Liver (tissue), 9 donors: ENCODE data around the gene ZW10. TPM values are rescaled to one million over a fixed set of nuclear protein-coding genes. Genes with fewer than 3 reads are reported as not detected.

Source experiments
- DNase-seq: peaks from one replicate; pipeline ENCODE4 v3.0.0-alpha.2; 2017; ENCODE audit warnings: low spot score
- H3K27ac ChIP-seq, 2 donors: one replicate each; pipeline ENCODE4 v1.7.0; 2013; ENCODE audit warnings: inconsistent platforms in 2 of 2, low read length in 2 of 2, control low read depth in 1 of 2, low read depth in 1 of 2, mild to moderate bottlenecking in 1 of 2
- H3K27me3 ChIP-seq, 4 donors: one replicate each; pipeline versions ENCODE4 v1.6.1 to v1.7.0; 2013; ENCODE audit warnings: low read length in 3 of 4, inconsistent platforms in 1 of 4, mild to moderate bottlenecking in 1 of 4, moderate library complexity in 1 of 4; ENCODE audit not compliant: control insufficient read depth in 4 of 4, insufficient read depth in 4 of 4
- H3K36me3 ChIP-seq, 4 donors: one replicate each; pipeline versions ENCODE4 v1.6.1 to v1.7.0; 2013; ENCODE audit warnings: low read length in 3 of 4, mild to moderate bottlenecking in 3 of 4, low read depth in 1 of 4, moderate library complexity in 1 of 4; ENCODE audit not compliant: control insufficient read depth in 4 of 4, insufficient read depth in 3 of 4
- H3K4me1 ChIP-seq, 4 donors: one replicate each; pipeline versions ENCODE4 v1.6.1 to v1.7.0; 2013; ENCODE audit warnings: low read length in 3 of 4, mild to moderate bottlenecking in 3 of 4, moderate library complexity in 1 of 4; ENCODE audit not compliant: control insufficient read depth in 4 of 4, insufficient read depth in 4 of 4
- H3K4me3 ChIP-seq, 3 donors: one replicate each; pipeline versions ENCODE4 v1.6.1 to v1.7.0; 2013; ENCODE audit warnings: low read length in 3 of 3, control low read depth in 1 of 3, low read depth in 1 of 3, mild to moderate bottlenecking in 1 of 3
- H3K9ac ChIP-seq, 2 donors: one replicate each; pipeline ENCODE4 v1.7.0; 2013; ENCODE audit warnings: low read length in 2 of 2, mild to moderate bottlenecking in 2 of 2, moderate library complexity in 2 of 2, control low read depth in 1 of 2, low read depth in 1 of 2
- H3K9me3 ChIP-seq, 4 donors: one replicate each; pipeline versions ENCODE4 v1.6.1 to v1.7.0; 2013; ENCODE audit warnings: low read length in 3 of 4; ENCODE audit not compliant: control insufficient read depth in 4 of 4
- ATF3 ChIP-seq: IDR thresholded peaks from 2 replicates; pipeline ENCODE4 v1.6.1; 2016; ENCODE audit warnings: antibody characterized with exemption
- CTCF ChIP-seq: fragments of 150-350 bp; IDR thresholded peaks from 2 replicates; pipeline ENCODE4 v1.5.1; 2017; ENCODE audit warnings: improper control_type of control experiment, low read depth, low read length; ENCODE audit not compliant: missing input control
- EGR1 ChIP-seq, 2 donors: IDR thresholded peaks; 2 replicates each; pipeline ENCODE4 v1.6.1; 2016 to 2018; ENCODE audit warnings: antibody characterized with exemption in 2 of 2, low read depth in 2 of 2
- FOXA1 ChIP-seq: IDR thresholded peaks from 2 replicates; pipeline ENCODE4 v1.6.1; 2016; ENCODE audit warnings: antibody characterized with exemption
- FOXA2 ChIP-seq: IDR thresholded peaks from 2 replicates; pipeline ENCODE4 v1.6.1; 2016; ENCODE audit warnings: antibody characterized with exemption
- GABPA ChIP-seq, 2 donors: IDR thresholded peaks in 1 of 2; conservative IDR thresholded peaks in 1 of 2; 2 replicates each; pipeline ENCODE4 v1.6.1; 2016; ENCODE audit warnings: antibody characterized with exemption in 2 of 2, mild to moderate bottlenecking in 1 of 2, moderate library complexity in 1 of 2
- HNF4A ChIP-seq, 2 donors: conservative IDR thresholded peaks; 2 replicates each; pipeline ENCODE4 v1.6.1; 2016; ENCODE audit warnings: antibody characterized with exemption in 2 of 2, mild to moderate bottlenecking in 2 of 2
- HNF4G ChIP-seq: IDR thresholded peaks from 2 replicates; pipeline ENCODE4 v1.6.1; 2016; ENCODE audit warnings: antibody characterized with exemption
- JUND ChIP-seq, 2 donors: IDR thresholded peaks; 2 replicates each; pipeline ENCODE4 v1.6.1; 2016; ENCODE audit warnings: antibody characterized with exemption in 2 of 2
- MAX ChIP-seq: IDR thresholded peaks from 2 replicates; pipeline ENCODE4 v1.6.1; 2016; ENCODE audit warnings: antibody characterized with exemption
- RAD21 ChIP-seq, 2 donors: IDR thresholded peaks; 2 replicates each; pipeline ENCODE4 v1.6.1; 2016; ENCODE audit warnings: antibody characterized with exemption in 2 of 2, mild to moderate bottlenecking in 2 of 2
- REST ChIP-seq: IDR thresholded peaks from 2 replicates; pipeline ENCODE4 v1.6.1; 2016; ENCODE audit warnings: antibody characterized with exemption, mild to moderate bottlenecking
- SP1 ChIP-seq: IDR thresholded peaks from 2 replicates; pipeline ENCODE4 v1.6.1; 2018; ENCODE audit warnings: antibody characterized with exemption, mild to moderate bottlenecking
- YY1 ChIP-seq: IDR thresholded peaks from 2 replicates; pipeline ENCODE4 v1.6.1; 2016; ENCODE audit warnings: antibody characterized with exemption, mild to moderate bottlenecking
- ZBTB33 ChIP-seq: IDR thresholded peaks from 2 replicates; pipeline ENCODE4 v1.6.1; 2016; ENCODE audit warnings: antibody characterized with exemption
- polyA plus RNA-seq, 2 donors: library from polyadenylated mRNA; stranded (reverse) in 1 of 2; unstranded in 1 of 2; fragments of 200-250 nt in 1 of 2; fragments of >200 nt in 1 of 2; fragmentation: Nextera tagmentation in 1 of 2; extraction: Ambion mirVana in 1 of 2; gene quantifications; one replicate each; pipeline versions ENCODE4 v1.2.1 to v1.2.3, GENCODE V29; 2013 to 2015
- total RNA-seq, 2 donors: library from RNA; depleted of rRNA; stranded (reverse); fragments of >200 nt; gene quantifications; one replicate each; pipeline ENCODE4 v1.2.3, GENCODE V29; 2014
- donor health status: healthy.
- donor health status: healthy.
- donor health status: healthy.
- donor health status: healthy.
- donor health status: healthy.

ZW10 gene
- total and polyA plus RNA-seq, 4 donors, result 3.7 to 16.8 (median 9.3) TPM

GRCh38 chr11:113805640-113806039 lies 32.1 kb upstream of the ZW10 start:
- no peak overlapping the region for H3K9ac ChIP-seq
- H3K4me3 ChIP-seq, result no peak overlapping the region
- no peaks in the 10 kb centered on the region for H3K4me1 ChIP-seq
- TF ChIP-seq SP1 (no peak), ZBTB33 (no peak), ATF3 (no peak), FOXA2 (no peak), REST (no peak), MAX (no peak), RAD21 (IDR thresholded peaks at IDR 0.05) (no peak)
- H3K27ac ChIP-seq, result no peak overlapping the region
- peaks cover 6 to 47% (median 25%) of the 10 kb centered on the region in 4 donors for H3K36me3 ChIP-seq
- DNase-seq, result no peak
- no peaks in the 10 kb centered on the region for H3K27me3 ChIP-seq
- H3K9me3 ChIP-seq, result no peaks in the 10 kb centered on the region

GRCh38 chr11:113802621-113803020 lies 29.1 kb upstream of the ZW10 start:
- H3K4me1 ChIP-seq, result no peaks in the 10 kb centered on the region
- TF ChIP-seq EGR1 (IDR thresholded peaks at IDR 0.05; ENCODE audit: low read depth in 2 of 2), result no peak
- TF ChIP-seq HNF4G, result no peak
- TF ChIP-seq CTCF, result no peak
- no peak for TF ChIP-seq HNF4A (conservative IDR thresholded peaks at IDR 0.05)
- TF ChIP-seq YY1, result no peak
- TF ChIP-seq RAD21 (IDR thresholded peaks at IDR 0.05), result no peak
- TF ChIP-seq ZBTB33, result no peak
- TF ChIP-seq GABPA (IDR thresholded peaks at IDR 0.05 in 1 of 2, conservative IDR thresholded peaks at IDR 0.05 in 1 of 2), result no peak
- TF ChIP-seq FOXA1, result no peak
- TF ChIP-seq JUND (IDR thresholded peaks at IDR 0.05), result no peak
- no peaks in the 10 kb centered on the region for H3K9me3 ChIP-seq
- peaks cover 5 to 49% (median 31%) of the 10 kb centered on the region in 4 donors for H3K36me3 ChIP-seq
- no peak for DNase-seq
- H3K27ac ChIP-seq, result no peak overlapping the region
- no peaks in the 10 kb centered on the region for H3K27me3 ChIP-seq
- no peak overlapping the region for H3K9ac ChIP-seq
- H3K4me3 ChIP-seq, result no peak overlapping the region
